ENCODE measurements around the gene NPIPB2.

Gene NPIPB2

GRCh38 chr16:11907160-11907970 is 34.5 kb downstream of the NPIPB2 start:
- H3K27me3 ChIP-seq (replicated peaks in 2 of 5; ENCODE audit: control insufficient read depth in 4 of 5, insufficient read depth in 5 of 5, low read length in 4 of 5), result no peaks in the 10 kb centered on the region
- WGBS (ENCODE audit: insufficient coverage), result 96% methylated on average over 7 of the region's 8 CpGs
- H3K36me3 ChIP-seq (ENCODE audit: control insufficient read depth in 4 of 4, insufficient read depth in 4 of 4, low read length in 3 of 4), result peaks cover 2 to 23% (median 5%) of the 10 kb centered on the region in 4 experiments
- POLR2A ChIA-PET, result no interaction called here
- H3K4me1 ChIP-seq (ENCODE audit: control extremely low read depth in 1 of 4, control insufficient read depth in 4 of 4, insufficient read depth in 4 of 4, low read length in 3 of 4), result peaks cover 0 to 7% (median 5%) of the 10 kb centered on the region in 4 experiments
- CTCF ChIA-PET, result interaction anchor here (1.1 to 1.4 kb wide), 3 partner anchors 8 to 35 kb away, joined by 3 to 4 read pairs (median 3); partner anchors contain the start of gene GSPT1
- no peak for DNase-seq
- no peak overlapping the region for H3K4me3 ChIP-seq (ENCODE audit: control insufficient read depth in 1 of 7, extremely low read depth in 1 of 7, insufficient read depth in 4 of 7, low read depth in 2 of 7, low read length in 6 of 7)
- H3K9me3 ChIP-seq (ENCODE audit: control extremely low read depth in 1 of 5, control insufficient read depth in 4 of 5, insufficient read depth in 2 of 5, low read depth in 1 of 5, low read length in 4 of 5), result no peaks in the 10 kb centered on the region
- H3K27ac ChIP-seq (ENCODE audit: insufficient read depth in 1 of 2, low read depth in 1 of 2, low read length in 2 of 2, poor library complexity in 1 of 2, severe bottlenecking in 2 of 2), result no peak overlapping the region

GRCh38 chr16:11903906-11904305 is 37.9 kb downstream of the NPIPB2 start:
- Histone ChIP-seq H3K27ac (ENCODE audit: insufficient read depth in 1 of 2, low read depth in 1 of 2, low read length in 2 of 2, poor library complexity in 1 of 2, severe bottlenecking in 2 of 2) (no peak overlapping the region), H3K4me1 (ENCODE audit: control extremely low read depth in 1 of 4, control insufficient read depth in 4 of 4, insufficient read depth in 4 of 4, low read length in 3 of 4) (peaks cover 0 to 10% (median 0%) of the 10 kb centered on the region in 4 experiments), H3K4me3 (ENCODE audit: control insufficient read depth in 1 of 7, extremely low read depth in 1 of 7, insufficient read depth in 4 of 7, low read depth in 2 of 7, low read length in 6 of 7) (no peak overlapping the region), H3K36me3 (ENCODE audit: control insufficient read depth in 4 of 4, insufficient read depth in 4 of 4, low read length in 3 of 4) (peaks cover 2 to 23% (median 5%) of the 10 kb centered on the region in 4 experiments), H3K9me3 (ENCODE audit: control extremely low read depth in 1 of 5, control insufficient read depth in 4 of 5, insufficient read depth in 2 of 5, low read depth in 1 of 5, low read length in 4 of 5) (no peaks in the 10 kb centered on the region), H3K27me3 (replicated peaks in 2 of 5; ENCODE audit: control insufficient read depth in 4 of 5, insufficient read depth in 5 of 5, low read length in 4 of 5) (no peaks in the 10 kb centered on the region)
- DNase-seq, result no peak
- WGBS (ENCODE audit: insufficient coverage), result no CpG with 5 or more reads among the region's 6 CpGs
- ChIA-PET POLR2A (no interaction called here), CTCF (no interaction called here)

GRCh38 chr16:11901091-11901490 is 40.8 kb downstream of the NPIPB2 start:
- POLR2A ChIA-PET, result no interaction called here
- Histone ChIP-seq H3K4me3 (ENCODE audit: control insufficient read depth in 1 of 7, extremely low read depth in 1 of 7, insufficient read depth in 4 of 7, low read depth in 2 of 7, low read length in 6 of 7) (no peak overlapping the region), H3K4me1 (ENCODE audit: control extremely low read depth in 1 of 4, control insufficient read depth in 4 of 4, insufficient read depth in 4 of 4, low read length in 3 of 4) (peaks cover 0 to 8% (median 0%) of the 10 kb centered on the region in 4 experiments), H3K27ac (ENCODE audit: insufficient read depth in 1 of 2, low read depth in 1 of 2, low read length in 2 of 2, poor library complexity in 1 of 2, severe bottlenecking in 2 of 2) (no peak overlapping the region), H3K36me3 (ENCODE audit: control insufficient read depth in 4 of 4, insufficient read depth in 4 of 4, low read length in 3 of 4) (peaks cover 5 to 31% (median 9%) of the 10 kb centered on the region in 4 experiments), H3K9me3 (ENCODE audit: control extremely low read depth in 1 of 5, control insufficient read depth in 4 of 5, insufficient read depth in 2 of 5, low read depth in 1 of 5, low read length in 4 of 5) (no peaks in the 10 kb centered on the region), H3K27me3 (replicated peaks in 2 of 5; ENCODE audit: control insufficient read depth in 4 of 5, insufficient read depth in 5 of 5, low read length in 4 of 5) (no peaks in the 10 kb centered on the region)
- WGBS (ENCODE audit: insufficient coverage), result 100% methylated on average over 2 of the region's 3 CpGs
- peak in 1 of 3 donors; percentile 18 for DNase-seq
- CTCF ChIA-PET, result no interaction called here

GRCh38 chr16:11896486-11897176 is 45.2 kb downstream of the NPIPB2 start:
- WGBS (ENCODE audit: insufficient coverage), result 80% methylated on average over 1 of the region's 5 CpGs
- no peak overlapping the region for H3K27ac ChIP-seq (ENCODE audit: insufficient read depth in 1 of 2, low read depth in 1 of 2, low read length in 2 of 2, poor library complexity in 1 of 2, severe bottlenecking in 2 of 2)
- DNase-seq, result peak in 1 of 3 donors; percentile 17
- no peak overlapping the region for H3K4me3 ChIP-seq (ENCODE audit: control insufficient read depth in 1 of 7, extremely low read depth in 1 of 7, insufficient read depth in 4 of 7, low read depth in 2 of 7, low read length in 6 of 7)
- H3K4me1 ChIP-seq (ENCODE audit: control extremely low read depth in 1 of 4, control insufficient read depth in 4 of 4, insufficient read depth in 4 of 4, low read length in 3 of 4), result peaks cover 0 to 9% (median 0%) of the 10 kb centered on the region in 4 experiments
- H3K9me3 ChIP-seq (ENCODE audit: control extremely low read depth in 1 of 5, control insufficient read depth in 4 of 5, insufficient read depth in 2 of 5, low read depth in 1 of 5, low read length in 4 of 5), result no peaks in the 10 kb centered on the region
- no peaks in the 10 kb centered on the region for H3K27me3 ChIP-seq (replicated peaks in 2 of 5; ENCODE audit: control insufficient read depth in 4 of 5, insufficient read depth in 5 of 5, low read length in 4 of 5)
- ChIA-PET CTCF (interaction anchor here (1.3 kb wide), 1 partner anchor 30 kb away, joined by 3 read pairs; no protein-coding TSS in a partner anchor), POLR2A (no interaction called here)
- H3K36me3 ChIP-seq (ENCODE audit: control insufficient read depth in 4 of 4, insufficient read depth in 4 of 4, low read length in 3 of 4), result peaks cover 11 to 54% (median 25%) of the 10 kb centered on the region in 4 experiments

- WGBS (ENCODE audit: insufficient coverage), result 100% methylated on average over 2 of the region's 2 CpGs
- Histone ChIP-seq H3K9me3 (ENCODE audit: control extremely low read depth in 1 of 5, control insufficient read depth in 4 of 5, insufficient read depth in 2 of 5, low read depth in 1 of 5, low read length in 4 of 5) (no peaks in the 10 kb centered on the region), H3K4me3 (ENCODE audit: control insufficient read depth in 1 of 7, extremely low read depth in 1 of 7, insufficient read depth in 4 of 7, low read depth in 2 of 7, low read length in 6 of 7) (no peak overlapping the region), H3K36me3 (ENCODE audit: control insufficient read depth in 4 of 4, insufficient read depth in 4 of 4, low read length in 3 of 4) (peaks cover 11 to 56% (median 29%) of the 10 kb centered on the region in 4 experiments), H3K27me3 (replicated peaks in 2 of 5; ENCODE audit: control insufficient read depth in 4 of 5, insufficient read depth in 5 of 5, low read length in 4 of 5) (no peaks in the 10 kb centered on the region), H3K4me1 (ENCODE audit: control extremely low read depth in 1 of 4, control insufficient read depth in 4 of 4, insufficient read depth in 4 of 4, low read length in 3 of 4) (peaks cover 0 to 13% (median 0%) of the 10 kb centered on the region in 4 experiments), H3K27ac (ENCODE audit: insufficient read depth in 1 of 2, low read depth in 1 of 2, low read length in 2 of 2, poor library complexity in 1 of 2, severe bottlenecking in 2 of 2) (no peak overlapping the region)
- DNase-seq, result peak in 1 of 3 donors; percentile 23
- ChIA-PET POLR2A (no interaction called here), CTCF (no interaction called here)
These were observed 48.3 kb downstream of the NPIPB2 start for GRCh38 chr16:11893571-11893970.

- H3K36me3 ChIP-seq (ENCODE audit: control insufficient read depth in 4 of 4, insufficient read depth in 4 of 4, low read length in 3 of 4), result peaks cover 11 to 54% (median 33%) of the 10 kb centered on the region in 4 experiments
- POLR2A ChIA-PET, result no interaction called here
These were observed 49.1 kb downstream of the NPIPB2 start for GRCh38 chr16:11892761-11893160.

More at GRCh38 chr16:11892761-11893160, 49.1 kb downstream of the NPIPB2 start:
- no peaks in the 10 kb centered on the region for H3K9me3 ChIP-seq (ENCODE audit: control extremely low read depth in 1 of 5, control insufficient read depth in 4 of 5, insufficient read depth in 2 of 5, low read depth in 1 of 5, low read length in 4 of 5)
- H3K27me3 ChIP-seq (replicated peaks in 2 of 5; ENCODE audit: control insufficient read depth in 4 of 5, insufficient read depth in 5 of 5, low read length in 4 of 5), result no peaks in the 10 kb centered on the region
- H3K4me3 ChIP-seq (ENCODE audit: control insufficient read depth in 1 of 7, extremely low read depth in 1 of 7, insufficient read depth in 4 of 7, low read depth in 2 of 7, low read length in 6 of 7), result no peak overlapping the region
- H3K27ac ChIP-seq (ENCODE audit: insufficient read depth in 1 of 2, low read depth in 1 of 2, low read length in 2 of 2, poor library complexity in 1 of 2, severe bottlenecking in 2 of 2), result no peak overlapping the region
- peaks cover 0 to 13% (median 0%) of the 10 kb centered on the region in 4 experiments for H3K4me1 ChIP-seq (ENCODE audit: control extremely low read depth in 1 of 4, control insufficient read depth in 4 of 4, insufficient read depth in 4 of 4, low read length in 3 of 4)
- peak in 1 of 3 donors; percentile 34 for DNase-seq
- CTCF ChIA-PET, result no interaction called here
- no CpG with 5 or more reads among the region's 4 CpGs for WGBS (ENCODE audit: insufficient coverage)
